Activated B cell treated with CpG ODN at 0.5 μM for 24 hours (primary cell): Measurements from ENCODE around the gene SSTR4. TPM values are rescaled to one million over a fixed set of nuclear protein-coding genes. Genes with fewer than 3 reads are reported as not detected.

Experiments used
- ATAC-seq: fragments of 200-7000 bp; cut with Tn5 transposase; one replicate; pipeline ENCODE4 v1.10.0; 2021; ENCODE audit warnings: low read depth, mild to moderate bottlenecking, moderate library complexity
- CTCF ChIA-PET: fragments of 350-600 bp; sonication (Branson Sonifier 250); formaldehyde crosslinking; loops from one replicate; lab custom pipeline; 2021; ENCODE audit warnings: antibody characterized with exemption; lab: Charles Lee
- POLR2A ChIA-PET: fragments of 350-600 bp; sonication (Branson Sonifier 250); formaldehyde crosslinking; loops from one replicate; lab custom pipeline; 2021; ENCODE audit warnings: antibody characterized with exemption; lab: Charles Lee
- DNase-seq: peaks from one replicate; pipeline ENCODE4 v3.0.0; 2022
- H3K27ac Mint-ChIP-seq: one replicate; pipeline ENCODE4 v1.8.0; 2020; ENCODE audit warnings: mixed read lengths
- H3K27me3 Mint-ChIP-seq: one replicate; pipeline ENCODE4 v1.8.0; 2021; ENCODE audit warnings: mixed read lengths
- H3K36me3 Mint-ChIP-seq: one replicate; pipeline ENCODE4 v1.8.0; 2021; ENCODE audit warnings: low read depth, mixed read lengths
- H3K4me1 Mint-ChIP-seq: one replicate; pipeline ENCODE4 v1.8.0; 2021; ENCODE audit warnings: mixed read lengths
- H3K4me3 Mint-ChIP-seq: one replicate; pipeline ENCODE4 v1.8.0; 2020; ENCODE audit warnings: mild to moderate bottlenecking, mixed read lengths
- H3K9me3 Mint-ChIP-seq: one replicate; pipeline ENCODE4 v1.8.0; 2020; ENCODE audit warnings: mixed read lengths
- CTCF ChIP-seq: fragments of 200-600 bp; IDR thresholded peaks from one replicate; pipeline ENCODE4 v1.8.0; 2022; ENCODE audit warnings: antibody characterized with exemption, mild to moderate bottlenecking
- intact Hi-C: fragments of 100-400 bp; cut with micrococcal nuclease; formaldehyde crosslinking; loops from one replicate; pipeline ENCODE4 v1.15.1; 2024
- total RNA-seq: library from RNA; stranded (reverse); gene quantifications from 2 replicates; pipeline ENCODE4 v1.2.3, GENCODE V29; 2022

SSTR4 gene
- total RNA-seq, 1 donor from 2014 or later = not detected

DNA sequence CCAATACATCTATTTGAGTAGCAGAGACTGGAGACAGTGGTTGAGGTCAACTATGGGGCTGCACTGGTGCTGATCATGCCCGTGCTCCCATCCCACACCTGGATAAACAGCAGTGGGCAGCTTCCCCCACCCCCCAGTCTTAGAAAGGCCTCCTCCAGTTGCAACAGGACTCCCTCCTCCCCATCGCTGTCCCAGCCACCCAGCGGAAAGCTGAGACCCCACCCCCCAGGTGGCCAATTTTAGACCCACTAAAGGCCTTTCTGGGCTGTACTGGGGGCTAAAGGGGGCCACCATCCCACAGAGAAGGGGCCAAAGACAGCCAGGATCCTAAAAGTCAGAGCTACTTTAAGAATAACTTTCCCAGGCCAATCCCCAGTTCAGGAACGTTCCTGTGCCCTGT lies 1.2 kb upstream of the SSTR4 start:
- TF ChIP-seq CTCF = no peak
- Mint-ChIP-seq H3K4me1 (no peaks in the 10 kb centered on the region), H3K9me3 (no peaks in the 10 kb centered on the region), H3K27ac (no peak overlapping the region), H3K27me3 (peaks cover 23% of the 10 kb centered on the region), H3K4me3 (no peak overlapping the region), H3K36me3 (no peaks in the 10 kb centered on the region)
- DNase-seq (no peak), ATAC-seq (no peak)
- intact Hi-C loops = no loop called here
- ChIA-PET CTCF (no interaction called here), POLR2A (no interaction called here)

- ChIA-PET CTCF (no interaction called here), POLR2A (no interaction called here)
- no peaks in the 10 kb centered on the region for H3K36me3 Mint-ChIP-seq
- no peaks in the 10 kb centered on the region for H3K9me3 Mint-ChIP-seq
- no peaks in the 10 kb centered on the region for H3K4me1 Mint-ChIP-seq
- no peak for TF ChIP-seq CTCF
- peaks cover 25% of the 10 kb centered on the region for H3K27me3 Mint-ChIP-seq
- ATAC-seq = no peak
- H3K4me3 Mint-ChIP-seq = no peak overlapping the region
- intact Hi-C loops = no loop called here
- no peak for DNase-seq
- no peak overlapping the region for H3K27ac Mint-ChIP-seq
These were observed 619 bp downstream of the SSTR4 start for GRCh38 chr20:23035731-23036130.

DNA sequence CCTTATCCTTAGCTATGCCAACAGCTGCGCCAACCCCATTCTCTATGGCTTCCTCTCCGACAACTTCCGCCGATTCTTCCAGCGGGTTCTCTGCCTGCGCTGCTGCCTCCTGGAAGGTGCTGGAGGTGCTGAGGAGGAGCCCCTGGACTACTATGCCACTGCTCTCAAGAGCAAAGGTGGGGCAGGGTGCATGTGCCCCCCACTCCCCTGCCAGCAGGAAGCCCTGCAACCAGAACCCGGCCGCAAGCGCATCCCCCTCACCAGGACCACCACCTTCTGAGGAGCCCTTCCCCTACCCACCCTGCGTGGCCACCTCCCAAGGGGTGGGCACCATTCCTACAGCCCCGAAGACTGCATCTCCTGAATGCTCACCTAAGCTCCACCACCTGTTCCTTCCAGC lies 1.3 kb downstream of the SSTR4 start:
- ChIA-PET POLR2A (no interaction called here), CTCF (no interaction called here)
- H3K36me3 Mint-ChIP-seq = no peaks in the 10 kb centered on the region
- peaks cover 25% of the 10 kb centered on the region for H3K27me3 Mint-ChIP-seq
- no peak for TF ChIP-seq CTCF
- H3K4me3 Mint-ChIP-seq = no peak overlapping the region
- intact Hi-C loops = no loop called here
- no peak for ATAC-seq
- H3K4me1 Mint-ChIP-seq = no peaks in the 10 kb centered on the region
- no peak for DNase-seq
- H3K9me3 Mint-ChIP-seq = no peaks in the 10 kb centered on the region
- no peak overlapping the region for H3K27ac Mint-ChIP-seq

GRCh38 chr20:23037017-23037481 lies 1.9 kb downstream of the SSTR4 start:
- Mint-ChIP-seq H3K27me3 (peaks cover 28% of the 10 kb centered on the region), H3K9me3 (no peaks in the 10 kb centered on the region), H3K4me1 (no peaks in the 10 kb centered on the region), H3K27ac (no peak overlapping the region), H3K4me3 (no peak overlapping the region), H3K36me3 (no peaks in the 10 kb centered on the region)
- ChIA-PET POLR2A (no interaction called here), CTCF (no interaction called here)
- intact Hi-C loops = no loop called here
- DNase-seq (no peak), ATAC-seq (no peak)
- no peak for TF ChIP-seq CTCF

- Mint-ChIP-seq H3K9me3 (no peaks in the 10 kb centered on the region), H3K27ac (no peak overlapping the region), H3K36me3 (no peaks in the 10 kb centered on the region), H3K4me1 (no peaks in the 10 kb centered on the region), H3K27me3 (peaks cover 20% of the 10 kb centered on the region), H3K4me3 (no peak overlapping the region)
- CTCF ChIA-PET = no interaction called here
- TF ChIP-seq CTCF = no peak
- no peak for DNase-seq
- no peak for ATAC-seq
- POLR2A ChIA-PET = no interaction called here
- intact Hi-C loops = no loop called here
These were observed 4.2 kb downstream of the SSTR4 start for GRCh38 chr20:23039136-23039875.
